ENCODE measurements around the gene PPM1D.
"Not testable (repeated sequence)": the region's sequence is repeated elsewhere in the genome, so short reads cannot be mapped to it uniquely, and the experiment has no call there.

Gene PPM1D

DNA sequence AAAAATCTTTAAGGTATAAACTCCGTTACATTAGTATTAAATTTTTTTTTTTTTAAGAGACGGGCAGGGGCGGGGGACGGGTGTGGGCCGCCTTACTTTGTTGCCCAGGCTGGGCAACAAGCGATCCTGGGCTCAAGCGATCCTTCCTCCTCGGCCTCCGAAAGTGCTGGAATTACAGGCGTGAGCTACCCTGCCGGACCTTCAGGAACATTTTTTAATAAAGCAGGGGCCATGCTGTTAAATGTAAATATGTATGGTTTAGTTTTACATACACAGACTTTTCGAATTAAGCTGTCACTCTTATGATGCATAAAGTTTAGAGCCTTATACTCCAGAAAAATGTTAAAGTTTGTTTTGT is 2.4 kb downstream of the PPM1D start:
- peaks cover 8% of the 10 kb centered on the region for H3K27me3 ChIP-seq (ENCODE audit: insufficient read depth, low read length, poor library complexity, severe bottlenecking)
- TF ChIP-seq, protein P1, sequence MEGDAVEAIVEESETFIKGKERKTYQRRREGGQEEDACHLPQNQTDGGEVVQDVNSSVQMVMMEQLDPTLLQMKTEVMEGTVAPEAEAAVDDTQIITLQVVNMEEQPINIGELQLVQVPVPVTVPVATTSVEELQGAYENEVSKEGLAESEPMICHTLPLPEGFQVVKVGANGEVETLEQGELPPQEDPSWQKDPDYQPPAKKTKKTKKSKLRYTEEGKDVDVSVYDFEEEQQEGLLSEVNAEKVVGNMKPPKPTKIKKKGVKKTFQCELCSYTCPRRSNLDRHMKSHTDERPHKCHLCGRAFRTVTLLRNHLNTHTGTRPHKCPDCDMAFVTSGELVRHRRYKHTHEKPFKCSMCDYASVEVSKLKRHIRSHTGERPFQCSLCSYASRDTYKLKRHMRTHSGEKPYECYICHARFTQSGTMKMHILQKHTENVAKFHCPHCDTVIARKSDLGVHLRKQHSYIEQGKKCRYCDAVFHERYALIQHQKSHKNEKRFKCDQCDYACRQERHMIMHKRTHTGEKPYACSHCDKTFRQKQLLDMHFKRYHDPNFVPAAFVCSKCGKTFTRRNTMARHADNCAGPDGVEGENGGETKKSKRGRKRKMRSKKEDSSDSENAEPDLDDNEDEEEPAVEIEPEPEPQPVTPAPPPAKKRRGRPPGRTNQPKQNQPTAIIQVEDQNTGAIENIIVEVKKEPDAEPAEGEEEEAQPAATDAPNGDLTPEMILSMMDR (conservative IDR thresholded peaks at IDR 0.05; ENCODE audit: low read length) = no peak
- no peak for TF ChIP-seq EZH2phosphoT487 (IDR thresholded peaks at IDR 0.05; ENCODE audit: borderline replicate concordance)
- H3K36me3 ChIP-seq (ENCODE audit: insufficient read depth, low read length) = no peaks in the 10 kb centered on the region
- no peaks in the 10 kb centered on the region; the same call in 1 of the 2 replicates for H3F3A ChIP-seq (ENCODE audit: low read depth)
- H3K9me3 ChIP-seq (ENCODE audit: insufficient read depth, low read depth, low read length) = no peaks in the 10 kb centered on the region
- H3K9me2 ChIP-seq (replicated peaks; ENCODE audit: low read depth, low read length) = no peaks in the 10 kb centered on the region
- H3K4me3 ChIP-seq (ENCODE audit: low read length, poor library complexity, severe bottlenecking) = peak overlapping the region; percentile 88
- peaks cover 65% of the 10 kb centered on the region for H4K20me1 ChIP-seq (ENCODE audit: insufficient read depth, low read length, poor library complexity, severe bottlenecking)
- no peak overlapping the region for H2AFZ ChIP-seq (ENCODE audit: low read length)
- peak overlapping the region; percentile 88 for H3K4me2 ChIP-seq (ENCODE audit: low read depth, low read length, poor library complexity, severe bottlenecking)
- peak overlapping the region; percentile 95 for H3K9ac ChIP-seq (ENCODE audit: low read depth, low read length, poor library complexity, severe bottlenecking)
- peaks cover 73% of the 10 kb centered on the region for H3K79me2 ChIP-seq (ENCODE audit: insufficient read depth, low read length)
- H3K4me1 ChIP-seq (ENCODE audit: insufficient read depth, low read length, poor library complexity, severe bottlenecking) = peaks cover 60% of the 10 kb centered on the region

DNA sequence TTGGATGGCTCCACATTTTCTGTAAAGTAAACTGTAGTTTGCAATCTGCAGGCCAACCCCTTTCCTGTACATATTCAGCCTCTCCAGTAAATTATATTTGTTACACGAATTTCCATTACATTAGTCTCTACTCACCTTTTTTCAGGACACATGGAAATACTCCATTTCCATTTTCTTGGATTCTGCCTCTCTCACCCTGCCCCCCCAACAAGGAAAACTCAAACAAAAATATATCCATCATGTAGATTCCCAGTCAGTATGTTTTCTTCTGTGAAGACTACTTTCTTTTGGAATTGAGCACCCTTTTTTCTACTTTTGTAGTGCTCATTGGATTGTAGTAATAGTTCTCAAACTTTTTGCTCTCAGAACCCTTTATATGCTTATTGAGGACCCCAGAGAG is 2.9 kb downstream of the PPM1D start:
- Histone ChIP-seq H3K27me3 (ENCODE audit: insufficient read depth, low read length, poor library complexity, severe bottlenecking) (peaks cover 8% of the 10 kb centered on the region), H3K9me3 (ENCODE audit: insufficient read depth, low read depth, low read length) (no peaks in the 10 kb centered on the region), H3F3A (ENCODE audit: low read depth) (no peaks in the 10 kb centered on the region; the same call in 1 of the 2 replicates), H3K4me2 (ENCODE audit: low read depth, low read length, poor library complexity, severe bottlenecking) (peak overlapping the region; percentile 88), H3K9me2 (replicated peaks; ENCODE audit: low read depth, low read length) (no peaks in the 10 kb centered on the region), H3K9ac (ENCODE audit: low read depth, low read length, poor library complexity, severe bottlenecking) (peak overlapping the region; percentile 95), H3K36me3 (ENCODE audit: insufficient read depth, low read length) (no peaks in the 10 kb centered on the region), H3K4me3 (ENCODE audit: low read length, poor library complexity, severe bottlenecking) (peak overlapping the region; percentile 88), H3K79me2 (ENCODE audit: insufficient read depth, low read length) (peaks cover 78% of the 10 kb centered on the region), H4K20me1 (ENCODE audit: insufficient read depth, low read length, poor library complexity, severe bottlenecking) (peaks cover 70% of the 10 kb centered on the region), H3K4me1 (ENCODE audit: insufficient read depth, low read length, poor library complexity, severe bottlenecking) (peaks cover 63% of the 10 kb centered on the region), H2AFZ (ENCODE audit: low read length) (no peak overlapping the region)
- no peak for TF ChIP-seq EZH2phosphoT487 (IDR thresholded peaks at IDR 0.05; ENCODE audit: borderline replicate concordance)
- TF ChIP-seq, protein P1 (conservative IDR thresholded peaks at IDR 0.05; ENCODE audit: low read length) = no peak

DNA sequence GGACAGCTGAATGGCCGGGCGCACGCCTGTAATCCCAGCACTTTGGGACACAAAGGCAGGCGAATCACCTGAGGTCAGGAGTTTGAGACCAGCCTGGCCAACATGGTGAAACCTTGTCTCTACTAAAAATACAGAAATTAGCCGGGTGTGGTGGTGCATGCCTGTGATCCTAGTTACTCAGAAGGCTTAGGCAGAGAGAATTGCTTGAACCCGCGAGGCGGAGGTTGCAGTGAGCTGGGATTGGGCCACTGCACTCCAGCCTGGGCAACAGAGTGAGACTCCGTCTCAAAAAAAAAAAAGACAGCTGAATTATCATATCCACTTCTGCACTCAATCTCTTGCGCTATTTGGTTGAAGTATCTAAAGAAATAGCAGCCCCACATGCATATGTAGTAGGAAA is 3.5 kb downstream of the PPM1D start:
- Histone ChIP-seq H3K79me2 (ENCODE audit: insufficient read depth, low read length) (peaks cover 84% of the 10 kb centered on the region), H3K4me2 (ENCODE audit: low read depth, low read length, poor library complexity, severe bottlenecking) (peak overlapping the region; percentile 88), H3K4me1 (ENCODE audit: insufficient read depth, low read length, poor library complexity, severe bottlenecking) (peaks cover 59% of the 10 kb centered on the region), H4K20me1 (ENCODE audit: insufficient read depth, low read length, poor library complexity, severe bottlenecking) (peaks cover 76% of the 10 kb centered on the region), H3K9ac (ENCODE audit: low read depth, low read length, poor library complexity, severe bottlenecking) (peak overlapping the region; percentile 47), H3K4me3 (ENCODE audit: low read length, poor library complexity, severe bottlenecking) (peak overlapping the region; percentile 88)
- not testable (repeated sequence) for H3K36me3 ChIP-seq (ENCODE audit: insufficient read depth, low read length); H2AFZ ChIP-seq (ENCODE audit: low read length); H3K27me3 ChIP-seq (ENCODE audit: insufficient read depth, low read length, poor library complexity, severe bottlenecking); H3K9me3 ChIP-seq (ENCODE audit: insufficient read depth, low read depth, low read length); H3F3A ChIP-seq (ENCODE audit: low read depth); H3K9me2 ChIP-seq (replicated peaks; ENCODE audit: low read depth, low read length)

DNA sequence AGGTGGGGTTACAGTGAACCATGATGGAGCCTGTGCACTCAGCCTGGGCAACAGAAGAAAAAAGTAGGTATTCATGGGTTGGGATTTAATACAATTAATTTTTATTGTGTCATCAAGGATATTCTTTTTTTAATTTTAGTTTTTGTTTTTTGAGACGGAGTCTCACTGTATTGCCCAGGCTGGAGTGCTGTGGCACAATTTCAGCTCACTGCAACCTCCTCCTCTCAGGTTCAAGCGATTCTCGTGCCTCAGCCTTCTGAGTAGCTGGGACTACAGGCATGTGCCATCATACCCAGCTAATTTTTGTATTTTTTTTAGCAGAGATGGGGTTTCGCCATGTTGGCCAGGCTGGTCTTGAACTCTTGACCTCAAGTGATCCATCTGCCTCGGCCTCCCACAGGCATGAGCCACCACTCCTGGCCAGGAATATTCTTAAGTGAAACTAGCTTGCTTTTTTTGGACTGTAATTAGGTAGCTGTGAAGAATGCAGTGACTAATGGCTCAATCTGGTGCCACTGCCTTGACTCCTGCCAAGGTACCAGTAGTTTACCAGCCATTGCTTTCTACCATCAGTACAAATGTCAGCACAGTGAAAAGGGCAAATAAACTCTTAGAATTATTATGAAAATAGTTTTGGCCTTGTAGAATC is 4.8 kb downstream of the PPM1D start:
- Histone ChIP-seq H3F3A (ENCODE audit: low read depth) (no peaks in the 10 kb centered on the region), H3K79me2 (ENCODE audit: insufficient read depth, low read length) (peaks cover 97% of the 10 kb centered on the region), H3K36me3 (ENCODE audit: insufficient read depth, low read length) (no peaks in the 10 kb centered on the region), H2AFZ (ENCODE audit: low read length) (no peak overlapping the region), H3K4me2 (ENCODE audit: low read depth, low read length, poor library complexity, severe bottlenecking) (peak overlapping the region; percentile 88), H3K27me3 (ENCODE audit: insufficient read depth, low read length, poor library complexity, severe bottlenecking) (peaks cover 8% of the 10 kb centered on the region), H3K9ac (ENCODE audit: low read depth, low read length, poor library complexity, severe bottlenecking) (peak overlapping the region; percentile 47), H3K9me2 (replicated peaks; ENCODE audit: low read depth, low read length) (no peaks in the 10 kb centered on the region), H4K20me1 (ENCODE audit: insufficient read depth, low read length, poor library complexity, severe bottlenecking) (peaks cover 83% of the 10 kb centered on the region), H3K4me1 (ENCODE audit: insufficient read depth, low read length, poor library complexity, severe bottlenecking) (peaks cover 52% of the 10 kb centered on the region), H3K9me3 (ENCODE audit: insufficient read depth, low read depth, low read length) (no peaks in the 10 kb centered on the region), H3K4me3 (ENCODE audit: low read length, poor library complexity, severe bottlenecking) (peak overlapping the region; percentile 88)
- TF ChIP-seq, protein P1 (conservative IDR thresholded peaks at IDR 0.05; ENCODE audit: low read length) = no peak
- TF ChIP-seq EZH2phosphoT487 (IDR thresholded peaks at IDR 0.05; ENCODE audit: borderline replicate concordance) = no peak

Measured in Loucy (cell line).